ENCODE measurements around the gene WDR5.

The WDR5 gene

GRCh38 chr9:134174073-134174449 is 38.2 kb downstream of the WDR5 start:
- DNase-seq (ENCODE audit: low spot score) = no peak

- DNase-seq (ENCODE audit: low spot score) = no peak
These were observed 38.8 kb downstream of the WDR5 start for GRCh38 chr9:134174526-134175290.

GRCh38 chr9:134175291-134175807 is 39.5 kb downstream of the WDR5 start:
- DNase-seq (ENCODE audit: low spot score) = peak; percentile 34

- DNase-seq (ENCODE audit: low spot score) = no peak
These were observed 40.1 kb downstream of the WDR5 start for GRCh38 chr9:134175808-134176598.

- no peak for DNase-seq (ENCODE audit: low spot score)
These were observed 40.7 kb downstream of the WDR5 start for GRCh38 chr9:134176599-134176968.

GRCh38 chr9:134177186-134177585 is 41.3 kb downstream of the WDR5 start:
- DNase-seq (ENCODE audit: low spot score) = no peak

- DNase-seq (ENCODE audit: low spot score) = no peak
These were observed 41.9 kb downstream of the WDR5 start for GRCh38 chr9:134177624-134178393.

- no peak for DNase-seq (ENCODE audit: low spot score)
These were observed 42.5 kb downstream of the WDR5 start for GRCh38 chr9:134178394-134178767.

GRCh38 chr9:134178768-134179551 is 43.1 kb downstream of the WDR5 start:
- DNase-seq (ENCODE audit: low spot score) = no peak

GRCh38 chr9:134179595-134179917 is 43.7 kb downstream of the WDR5 start:
- no peak for DNase-seq (ENCODE audit: low spot score)

GRCh38 chr9:134179918-134180785 is 44.3 kb downstream of the WDR5 start:
- DNase-seq (ENCODE audit: low spot score) = no peak

GRCh38 chr9:134180786-134181647 is 45.1 kb downstream of the WDR5 start:
- DNase-seq (ENCODE audit: low spot score) = no peak

- DNase-seq (ENCODE audit: low spot score) = no peak
These were observed 45.8 kb downstream of the WDR5 start for GRCh38 chr9:134181648-134182034.

GRCh38 chr9:134182554-134183085 is 46.7 kb downstream of the WDR5 start:
- no peak for DNase-seq (ENCODE audit: low spot score)

- DNase-seq (ENCODE audit: low spot score) = no peak
These were observed 49.7 kb downstream of the WDR5 start for GRCh38 chr9:134185536-134186011.

- DNase-seq (ENCODE audit: low spot score) = no peak
These were observed 50.7 kb downstream of the WDR5 start for GRCh38 chr9:134186471-134187109.

- DNase-seq (ENCODE audit: low spot score) = peak; percentile 77
These were observed 51.2 kb downstream of the WDR5 start for GRCh38 chr9:134187110-134187531.

- no peak for DNase-seq (ENCODE audit: low spot score)
These were observed 52.1 kb downstream of the WDR5 start for GRCh38 chr9:134187891-134188385.
